ENCODE data around the gene MRPL53. TPM values are rescaled to one million over a fixed set of nuclear protein-coding genes. Genes with fewer than 3 reads are reported as not detected.

The MRPL53 gene
- total and polyA plus RNA-seq, 2 of the 4 experiments (the other 2 are of a cell fraction): 5.2 to 39.0 TPM

GRCh38 chr2:74425523-74425922 is 47.0 kb downstream of the MRPL53 start:
- BruUV-seq (replicated peaks): no TSS peak

More at GRCh38 chr2:74425523-74425922, 47.0 kb downstream of the MRPL53 start:
- peak overlapping the region; percentile 11 for H2AK9ac ChIP-seq (replicated peaks; ENCODE audit: low read depth, low read length, poor library complexity)
- H2AFZ ChIP-seq (replicated peaks; ENCODE audit: low read length, poor library complexity): no peak overlapping the region
- H2BK5ac ChIP-seq (ENCODE audit: low read depth, low read length, poor library complexity, severe bottlenecking): no peak overlapping the region
- dilution Hi-C loops (cut with HindIII; ENCODE audit: low sequenced_read_pairs, unreplicated experiment): no loop called here
- H2BK15ac ChIP-seq (ENCODE audit: low read depth, low read length): no peak overlapping the region
- H3K27ac ChIP-seq (ENCODE audit: insufficient read depth, low read length): no peak overlapping the region
- no peak overlapping the region for H3K4me2 ChIP-seq (ENCODE audit: low read depth, low read length)
- ChIA-PET POLR2A (ENCODE audit: unreplicated experiment) (no interaction called here), CTCF (no interaction called here)
- H4K91ac ChIP-seq (ENCODE audit: insufficient read depth, low read depth, low read length): no peak overlapping the region
- no peak overlapping the region for H2BK20ac ChIP-seq (ENCODE audit: low read depth, low read length)
- H3K23ac ChIP-seq (ENCODE audit: low read depth, low read length): no peak overlapping the region
- no peak for ATAC-seq (ENCODE audit: low read depth)
- intact Hi-C loops (cut with micrococcal nuclease): no loop called here
- H3K9me1 ChIP-seq (ENCODE audit: insufficient read depth, low read length): peaks cover 7% of the 10 kb centered on the region
- H3K14ac ChIP-seq (replicated peaks; ENCODE audit: low read depth, low read length): no peak overlapping the region
- WGBS, 2 experiments (ENCODE audit: extremely low coverage in 2 of 2, insufficient read length in 1 of 2): 78% methylated on average over 5 of the region's 7 CpGs; no CpG with 5 or more reads in 1 of the 2 experiments
- H3K9ac ChIP-seq (ENCODE audit: low read depth, low read length): no peak overlapping the region
- DNase-seq: no peak
- no peak for TF ChIP-seq USF2 (IDR thresholded peaks at IDR 0.05; ENCODE audit: low read depth, low read length)
- no peak for TF ChIP-seq CEBPB (IDR thresholded peaks at IDR 0.05; ENCODE audit: low read depth, low read length)
- no peak for TF ChIP-seq POLR2A (IDR thresholded peaks at IDR 0.05; ENCODE audit: low read depth, low read length)
- no peak for TF ChIP-seq SMC3 (IDR thresholded peaks at IDR 0.05; ENCODE audit: low read depth, low read length)
- no peak for TF ChIP-seq RFX5 (IDR thresholded peaks at IDR 0.05; ENCODE audit: low read depth, low read length)
- TF ChIP-seq MAFK (IDR thresholded peaks at IDR 0.05; ENCODE audit: low read depth, low read length): no peak
- no peak for TF ChIP-seq BHLHE40 (IDR thresholded peaks at IDR 0.05; ENCODE audit: low read depth, low read length)
- no peak for TF ChIP-seq CHD1 (IDR thresholded peaks at IDR 0.05; ENCODE audit: low read depth, low read length)
- TF ChIP-seq RAD21 (IDR thresholded peaks at IDR 0.05; ENCODE audit: low read length): no peak
- TF ChIP-seq RCOR1 (IDR thresholded peaks at IDR 0.05; ENCODE audit: insufficient replicate concordance, low read length): no peak
- TF ChIP-seq FOS (IDR thresholded peaks at IDR 0.05; ENCODE audit: low read depth, low read length): no peak
- TF ChIP-seq CTCF (conservative IDR thresholded peaks at IDR 0.05; ENCODE audit: low read depth, low read length): no peak
- TF ChIP-seq MXI1 (IDR thresholded peaks at IDR 0.05; ENCODE audit: borderline replicate concordance, low read depth, low read length): no peak
- no peak for TF ChIP-seq MAZ (IDR thresholded peaks at IDR 0.05; ENCODE audit: borderline replicate concordance, low read depth, low read length)
- TF ChIP-seq ELK1 (IDR thresholded peaks at IDR 0.05; ENCODE audit: borderline replicate concordance, low read depth, low read length): no peak
- no peak for TF ChIP-seq NFE2L2 (IDR thresholded peaks at IDR 0.05; ENCODE audit: low read depth, low read length)
- H3K36me3 ChIP-seq (ENCODE audit: control insufficient read depth, insufficient read depth, low read length): peaks cover 54% of the 10 kb centered on the region
- H2BK120ac ChIP-seq (ENCODE audit: low read depth, low read length): no peak overlapping the region
- peaks cover 3% of the 10 kb centered on the region for H3K4me1 ChIP-seq (ENCODE audit: control insufficient read depth, insufficient read depth, low read length)
- H3K79me1 ChIP-seq (ENCODE audit: low read depth in 1 of 2, low read length in 2 of 2): peaks cover 2 to 8% of the 10 kb centered on the region in 2 experiments; a peak in 2 of 4 replicates
- H3K4ac ChIP-seq (ENCODE audit: low read depth, low read length): no peak overlapping the region
- no peak overlapping the region for H3K18ac ChIP-seq (ENCODE audit: low read depth, low read length)
- 0 out of 2 replicates have a peak, but pooled peaks cover 3% of the 10 kb centered on the region for H4K20me1 ChIP-seq (ENCODE audit: insufficient read depth, low read length)
- H2AK5ac ChIP-seq (ENCODE audit: low read depth, low read length): no peak overlapping the region
- in situ Hi-C loops (cut with MboI; ENCODE audit: low sequenced_read_pairs): no loop called here
- H3K56ac ChIP-seq (ENCODE audit: extremely low read depth, insufficient read depth, low read length): no peak overlapping the region
- no peak overlapping the region for H4K5ac ChIP-seq (ENCODE audit: low read depth, low read length)
- no peak overlapping the region for H3K4me3 ChIP-seq (ENCODE audit: insufficient read depth, low read depth, low read length)
- H3K27me3 ChIP-seq (ENCODE audit: control insufficient read depth, insufficient read depth, low read length): no peaks in the 10 kb centered on the region
- no peaks in the 10 kb centered on the region for H3K9me3 ChIP-seq (ENCODE audit: control insufficient read depth, insufficient read depth, low read length)
- no peak overlapping the region for H4K8ac ChIP-seq (ENCODE audit: low read depth in 2 of 2, low read length in 2 of 2)
